Epithelial cell of proximal tubule (primary cell): ENCODE data around the gene CDH4. TPM values are rescaled to one million over a fixed set of nuclear protein-coding genes. Genes with fewer than 3 reads are reported as not detected.

ENCODE experiments used
- DNase-seq: peaks from one replicate; pipeline ENCODE4 v3.0.0-alpha.2; 2011; ENCODE audit warnings: low read depth
- H3K4me3 ChIP-seq: 2 replicates; pipeline ENCODE4 v1.5.1; 2011; ENCODE audit warnings: low read depth, mild to moderate bottlenecking, low read length
- total RNA-seq: library from RNA; depleted of rRNA; stranded (reverse); fragments of >200 nt; gene quantifications from 2 replicates; pipeline ENCODE4 v1.2.3, GENCODE V29; 2015
- TF ChIP-seq, protein P1 (sequence below): conservative IDR thresholded peaks from 2 replicates; pipeline ENCODE4 v1.5.1; 2012; ENCODE audit warnings: low read depth, mild to moderate bottlenecking, low read length

The CDH4 gene
- total RNA-seq, 1 donor from 2014 or later: 17.1 TPM

DNA sequence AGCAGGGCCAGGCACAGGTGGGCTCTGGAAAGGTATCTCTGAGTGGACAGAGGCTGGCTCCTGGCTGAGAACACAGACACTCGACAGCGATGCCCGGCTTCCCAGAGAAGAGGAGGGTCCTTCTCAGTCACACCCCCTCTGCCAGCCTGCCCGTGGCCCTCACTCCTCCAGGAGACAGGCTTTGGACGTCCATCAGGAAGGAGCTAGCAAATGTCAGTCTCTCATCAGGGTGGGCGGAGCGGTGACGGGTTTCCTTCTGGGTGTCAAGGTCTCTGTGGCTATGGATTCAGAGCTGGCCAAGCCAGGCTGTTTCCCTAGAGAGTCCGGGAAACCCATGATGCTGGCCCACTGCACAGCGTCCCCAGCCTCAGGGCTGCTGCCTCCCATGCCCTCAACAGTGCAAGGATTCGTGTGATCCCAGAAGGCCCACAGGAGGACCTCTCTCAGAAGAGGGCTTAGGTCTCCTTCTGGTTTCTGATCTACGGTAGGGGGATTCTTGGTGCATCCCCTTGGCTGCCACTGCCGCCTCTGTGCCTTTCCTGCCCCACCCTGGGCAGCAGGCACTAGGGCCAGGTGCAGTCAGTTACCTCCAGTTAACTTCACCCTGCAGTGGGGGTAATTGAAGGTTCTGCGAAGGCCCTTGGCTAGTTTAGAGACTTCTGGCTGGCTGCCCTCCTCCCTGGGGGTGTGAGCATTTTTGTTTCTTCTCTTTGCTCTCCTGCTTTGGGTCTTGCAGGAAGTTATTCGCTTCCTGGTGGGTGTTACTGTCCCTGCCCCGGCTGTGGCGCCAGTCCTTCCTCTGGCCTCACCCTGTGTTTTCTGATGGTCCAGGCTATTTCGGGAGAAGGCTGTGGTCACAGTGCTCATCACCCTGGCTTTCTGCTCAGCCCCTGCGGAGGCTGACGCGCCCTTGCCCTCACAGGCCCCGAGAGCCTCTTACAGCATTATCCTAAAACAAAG lies 80.2 kb downstream of the CDH4 start:
- H3K4me3 ChIP-seq: no peak overlapping the region
- DNase-seq: no peak
- TF ChIP-seq, protein P1, sequence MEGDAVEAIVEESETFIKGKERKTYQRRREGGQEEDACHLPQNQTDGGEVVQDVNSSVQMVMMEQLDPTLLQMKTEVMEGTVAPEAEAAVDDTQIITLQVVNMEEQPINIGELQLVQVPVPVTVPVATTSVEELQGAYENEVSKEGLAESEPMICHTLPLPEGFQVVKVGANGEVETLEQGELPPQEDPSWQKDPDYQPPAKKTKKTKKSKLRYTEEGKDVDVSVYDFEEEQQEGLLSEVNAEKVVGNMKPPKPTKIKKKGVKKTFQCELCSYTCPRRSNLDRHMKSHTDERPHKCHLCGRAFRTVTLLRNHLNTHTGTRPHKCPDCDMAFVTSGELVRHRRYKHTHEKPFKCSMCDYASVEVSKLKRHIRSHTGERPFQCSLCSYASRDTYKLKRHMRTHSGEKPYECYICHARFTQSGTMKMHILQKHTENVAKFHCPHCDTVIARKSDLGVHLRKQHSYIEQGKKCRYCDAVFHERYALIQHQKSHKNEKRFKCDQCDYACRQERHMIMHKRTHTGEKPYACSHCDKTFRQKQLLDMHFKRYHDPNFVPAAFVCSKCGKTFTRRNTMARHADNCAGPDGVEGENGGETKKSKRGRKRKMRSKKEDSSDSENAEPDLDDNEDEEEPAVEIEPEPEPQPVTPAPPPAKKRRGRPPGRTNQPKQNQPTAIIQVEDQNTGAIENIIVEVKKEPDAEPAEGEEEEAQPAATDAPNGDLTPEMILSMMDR: no peak

DNA sequence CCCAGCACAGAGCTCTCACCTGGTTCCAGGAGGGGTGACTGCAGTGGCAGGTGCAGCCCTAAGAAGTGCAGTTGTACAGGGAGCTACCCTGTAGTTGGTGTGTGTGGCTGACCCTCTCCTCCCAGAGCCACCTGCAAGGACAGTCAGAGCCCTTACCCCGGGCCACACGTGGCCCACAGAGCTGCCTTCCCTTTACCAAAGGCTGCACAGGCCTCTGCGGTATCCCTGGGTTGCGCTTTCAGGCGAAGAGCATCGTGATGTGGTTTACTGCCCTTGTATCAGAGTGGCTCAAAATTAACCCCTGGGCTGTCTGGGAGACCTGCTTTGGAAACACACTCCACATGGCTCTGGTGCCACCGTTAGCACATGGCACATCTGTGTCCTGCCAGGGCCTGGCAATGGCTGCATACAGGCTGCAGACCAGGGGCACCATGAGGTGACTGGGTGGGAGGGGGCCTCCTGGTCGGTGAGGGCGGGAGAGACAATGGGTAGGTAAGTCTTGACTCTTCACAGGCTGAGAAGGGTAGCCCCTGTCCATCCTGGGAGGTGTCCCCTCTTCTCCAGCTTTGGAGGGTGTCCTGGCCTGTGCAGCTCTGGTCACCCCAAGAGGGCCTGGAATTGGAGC lies 81.5 kb downstream of the CDH4 start:
- no peak overlapping the region for H3K4me3 ChIP-seq
- TF ChIP-seq, protein P1: no peak
- no peak for DNase-seq

DNA sequence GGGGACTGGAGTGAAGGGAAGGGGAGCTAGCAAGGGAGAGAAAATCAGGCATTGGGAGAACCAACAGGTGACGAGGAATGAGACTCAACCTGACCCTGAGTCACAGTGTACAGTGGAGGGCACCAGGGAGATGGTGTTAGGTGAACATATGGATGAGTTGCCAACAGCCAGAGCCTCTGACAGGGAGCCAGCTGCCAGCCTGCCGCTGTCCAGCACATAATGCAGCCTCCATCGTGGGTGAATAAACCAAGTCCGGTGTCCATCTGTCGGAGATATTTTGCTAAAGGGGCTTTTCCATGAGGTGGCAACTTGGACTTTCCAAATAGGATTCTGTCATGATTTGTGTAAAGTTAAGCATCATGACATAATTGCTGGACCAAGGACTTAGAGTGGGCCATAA lies 88.1 kb downstream of the CDH4 start:
- no peak for DNase-seq
- H3K4me3 ChIP-seq: no peak overlapping the region
- TF ChIP-seq, protein P1: no peak

DNA sequence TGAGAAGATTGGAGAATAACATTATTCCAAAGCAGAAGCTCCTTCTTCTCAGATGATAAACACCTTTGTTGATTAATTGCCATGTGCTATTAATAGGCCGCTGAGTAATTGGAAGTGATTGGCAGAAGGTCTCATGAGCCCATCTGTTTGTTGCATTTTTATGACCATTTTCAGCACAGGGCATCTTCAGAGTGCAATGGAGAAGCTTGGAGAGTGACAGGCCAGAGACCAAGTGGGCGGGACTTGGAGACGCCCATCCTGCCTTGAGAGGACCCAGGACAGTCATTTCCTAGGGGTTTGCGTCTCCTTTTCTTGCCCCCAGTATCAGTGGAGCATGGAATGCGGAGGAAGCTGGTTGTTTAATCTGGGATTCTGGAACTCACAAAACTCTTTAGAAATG lies 89.5 kb downstream of the CDH4 start:
- TF ChIP-seq, protein P1: no peak
- no peak for DNase-seq
- H3K4me3 ChIP-seq: no peak overlapping the region

DNA sequence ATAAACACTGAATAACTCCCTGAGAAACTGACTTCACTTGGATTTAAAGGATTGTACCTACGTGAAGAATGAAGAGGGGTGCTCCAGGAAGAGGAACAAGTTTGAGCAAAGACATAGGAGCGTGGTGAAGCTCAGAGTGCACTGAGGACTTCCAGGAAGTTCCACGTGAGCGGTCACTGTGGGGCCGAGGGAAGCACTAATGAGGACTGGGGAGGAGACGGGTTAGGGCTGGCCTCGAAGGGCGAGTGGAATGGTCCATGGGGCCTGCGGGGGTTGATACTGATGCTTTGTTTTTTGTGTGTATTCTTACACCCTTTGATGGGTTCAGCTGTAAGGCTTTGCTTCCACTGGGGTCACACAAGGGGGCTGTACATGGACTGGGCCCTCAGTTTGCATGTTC lies 91.9 kb downstream of the CDH4 start:
- no peak overlapping the region for H3K4me3 ChIP-seq
- TF ChIP-seq, protein P1: no peak
- no peak for DNase-seq

DNA sequence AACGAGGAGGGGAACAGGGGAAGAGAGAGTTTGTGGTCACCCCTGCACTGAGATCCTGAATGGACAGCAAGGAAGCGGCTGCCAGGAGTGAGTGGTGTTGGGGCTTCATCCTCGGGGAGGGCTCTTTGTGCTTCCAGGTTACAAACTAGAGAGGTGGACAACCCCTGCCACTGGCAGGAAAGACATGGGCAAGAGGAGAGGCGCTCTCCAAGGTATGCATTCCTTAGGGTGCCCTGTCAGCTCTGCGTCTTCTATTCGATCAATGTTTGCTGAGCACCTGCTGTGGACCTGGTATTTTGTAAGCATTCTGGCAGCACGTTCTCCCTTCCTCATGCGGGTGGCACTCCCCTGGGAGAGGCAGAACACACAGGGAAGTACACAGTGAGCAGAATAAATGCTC lies 93.6 kb downstream of the CDH4 start:
- TF ChIP-seq, protein P1: no peak
- no peak overlapping the region for H3K4me3 ChIP-seq
- no peak for DNase-seq
